ENCODE results near the gene ACTN1.

Gene ACTN1

GRCh38 chr14:68842298-68842697 lies 136.8 kb downstream of the ACTN1 start:
- in situ Hi-C loops (cut with MboI; ENCODE audit: low sequenced_read_pairs): no loop called here

- in situ Hi-C loops (cut with MboI; ENCODE audit: low sequenced_read_pairs): no loop called here
Measured at GRCh38 chr14:68841016-68841809, 137.9 kb downstream of the ACTN1 start.

DNA sequence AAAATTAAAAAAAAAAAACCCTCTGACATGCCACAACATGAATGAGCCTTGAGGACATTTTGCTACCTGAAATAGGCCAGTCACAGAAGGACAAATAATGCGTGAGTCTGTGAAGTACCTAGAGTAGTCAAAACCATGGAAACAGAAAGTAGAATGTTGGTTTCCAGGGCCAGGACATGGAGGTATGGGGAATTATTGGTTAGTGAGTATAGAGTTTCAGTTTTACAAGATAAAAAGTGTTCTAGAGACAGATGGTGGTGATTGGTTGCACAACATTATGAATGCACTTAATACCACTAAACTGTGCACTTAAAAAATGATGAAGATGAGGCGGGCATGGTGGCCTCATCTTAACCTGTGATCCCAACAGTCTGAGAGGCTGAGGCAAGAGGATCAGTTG lies 138.6 kb downstream of the ACTN1 start:
- in situ Hi-C loops (cut with MboI; ENCODE audit: low sequenced_read_pairs): no loop called here

- in situ Hi-C loops (cut with MboI; ENCODE audit: low sequenced_read_pairs): no loop called here
Measured at GRCh38 chr14:68836082-68836481, 143.0 kb downstream of the ACTN1 start.

GRCh38 chr14:68834816-68835215 lies 144.3 kb downstream of the ACTN1 start:
- in situ Hi-C loops (cut with MboI; ENCODE audit: low sequenced_read_pairs): no loop called here

- in situ Hi-C loops (cut with MboI; ENCODE audit: low sequenced_read_pairs): no loop called here
Measured at GRCh38 chr14:68828698-68829097, 150.4 kb downstream of the ACTN1 start.

DNA sequence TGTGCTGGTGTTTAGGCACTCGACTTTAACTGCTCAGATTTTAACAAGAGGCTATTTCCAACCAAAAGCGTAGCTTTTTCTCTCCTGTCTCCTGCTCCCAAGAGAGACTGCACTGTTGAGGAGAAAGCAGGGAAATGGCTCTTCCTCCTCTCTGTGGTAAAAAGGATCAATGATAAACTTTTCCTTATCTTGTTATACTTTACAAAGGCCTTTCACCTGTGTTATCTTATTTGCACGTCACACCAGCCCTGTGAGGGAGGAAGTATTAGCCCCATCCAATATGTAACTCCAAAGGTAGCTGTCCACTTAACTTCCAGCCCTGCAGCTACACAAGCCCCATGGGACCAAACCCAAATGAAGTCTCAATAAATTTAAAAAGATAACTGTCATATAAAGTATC lies 153.4 kb downstream of the ACTN1 start:
- in situ Hi-C loops (cut with MboI; ENCODE audit: low sequenced_read_pairs): no loop called here

DNA sequence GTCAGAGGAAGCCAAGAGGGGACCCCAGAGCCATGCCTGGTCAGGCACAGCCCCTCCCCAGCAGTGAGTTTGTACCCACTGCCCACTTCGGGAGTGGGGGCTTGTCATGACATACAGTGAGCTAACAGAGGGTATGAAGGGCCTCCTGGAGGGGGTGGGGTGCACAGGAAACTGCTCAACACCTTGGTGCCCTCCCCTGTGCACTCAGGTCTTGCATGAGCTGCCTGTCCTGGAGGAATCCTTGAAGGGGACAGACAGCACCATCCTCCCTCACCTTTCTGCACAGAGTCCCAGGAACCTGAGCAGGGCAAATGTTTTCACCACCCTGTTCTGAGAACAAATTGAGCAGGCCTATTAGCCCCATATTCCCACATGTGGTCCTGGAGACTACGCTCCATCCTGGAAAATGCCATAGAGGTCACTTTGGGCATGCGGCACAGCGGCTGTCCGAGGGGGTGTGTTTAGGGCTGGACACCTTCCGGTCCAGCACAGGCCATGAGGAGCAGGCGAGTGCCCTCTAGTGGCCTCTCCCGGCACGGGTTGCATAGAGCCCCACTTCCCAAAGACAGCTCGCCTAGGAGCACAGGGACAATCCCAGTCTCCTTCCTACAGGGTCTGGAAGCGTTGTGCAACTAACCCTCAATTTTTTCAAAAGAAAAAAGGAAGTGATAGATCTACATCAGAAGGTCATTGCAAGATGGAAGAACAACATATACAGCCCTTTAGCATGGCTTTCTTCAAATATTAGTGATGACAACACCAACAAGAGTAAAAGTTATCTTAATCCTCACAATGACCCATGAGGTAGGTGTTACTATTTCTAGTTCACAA lies 154.4 kb downstream of the ACTN1 start:
- in situ Hi-C loops (cut with MboI; ENCODE audit: low sequenced_read_pairs): loop anchor here (25.0 kb wide), 1 partner anchor 587 kb away; no protein-coding TSS in a partner anchor

GRCh38 chr14:68824207-68824516 lies 154.9 kb downstream of the ACTN1 start:
- in situ Hi-C loops (cut with MboI; ENCODE audit: low sequenced_read_pairs): loop anchor here (25.0 kb wide), 1 partner anchor 587 kb away; no protein-coding TSS in a partner anchor

All from HL-60/S4 (cell line).